Mammary epithelial cell (primary cell): Measurements from ENCODE around the gene GRIN3A.

Experiments used
- CTCF ChIP-seq, 2 donors: IDR thresholded peaks in 1 of 2; conservative IDR thresholded peaks in 1 of 2; 2 replicates each; pipeline ENCODE4 v1.5.1; 2011 to 2012; ENCODE audit warnings: inconsistent platforms in 2 of 2, low read length in 2 of 2, mild to moderate bottlenecking in 2 of 2, control low read depth in 1 of 2, low read depth in 1 of 2; ENCODE audit not compliant: insufficient read depth in 1 of 2; ENCODE audit errors: extremely low read depth in 1 of 2
- EZH2 ChIP-seq: IDR thresholded peaks from 2 replicates; pipeline ENCODE4 v1.6.1; 2012; ENCODE audit warnings: low read length, inconsistent platforms, borderline replicate concordance

GRCh38 chr9:101604296-101604695 is 134.2 kb downstream of the GRIN3A start:
- TF ChIP-seq CTCF (conservative IDR thresholded peaks at IDR 0.05 in 1 of 2, IDR thresholded peaks at IDR 0.05 in 1 of 2; ENCODE audit: extremely low read depth in 1 of 2, insufficient read depth in 1 of 2, low read depth in 1 of 2, low read length in 2 of 2) = no peak
- TF ChIP-seq EZH2 = no peak
